Kidney epithelial cell (primary cell): Measurements from ENCODE around the gene ASIC3. TPM values are rescaled to one million over a fixed set of nuclear protein-coding genes. Genes with fewer than 3 reads are reported as not detected.
A peak's percentile ranks its signal among the peaks of the same experiment; 100 is the strongest.

ENCODE experiments used
- DNase-seq: peaks from one replicate; pipeline ENCODE4 v3.0.0-alpha.2; 2010; ENCODE audit warnings: low read depth
- H3K27me3 ChIP-seq: 2 replicates; pipeline ENCODE4 v1.6.0; 2011; ENCODE audit warnings: low read length; ENCODE audit not compliant: control insufficient read depth, insufficient read depth
- H3K36me3 ChIP-seq: 2 replicates; pipeline ENCODE4 v1.5.1; 2011; ENCODE audit warnings: low read length; ENCODE audit not compliant: control insufficient read depth, insufficient read depth
- H3K4me3 ChIP-seq: 2 replicates; pipeline ENCODE4 v1.5.1; 2011; ENCODE audit warnings: low read depth, mild to moderate bottlenecking, control low read depth, low read length
- CTCF ChIP-seq: IDR thresholded peaks from 2 replicates; pipeline ENCODE4 v1.5.1; 2011; ENCODE audit warnings: mild to moderate bottlenecking, moderate library complexity, low read length, control low read depth, inconsistent platforms; ENCODE audit not compliant: insufficient read depth, poor library complexity, severe bottlenecking
- total RNA-seq: library from RNA; depleted of rRNA; stranded (reverse); fragments of >200 nt; gene quantifications from 2 replicates; pipeline ENCODE4 v1.2.3, GENCODE V29; 2015

ASIC3 gene
- total RNA-seq, 1 donor from 2014 or later, result 0.04 TPM

GRCh38 chr7:151053751-151054150 is 5.4 kb downstream of the ASIC3 start:
- no peaks in the 10 kb centered on the region for H3K36me3 ChIP-seq
- DNase-seq, result no peak
- no peak for TF ChIP-seq CTCF
- H3K4me3 ChIP-seq, result no peak overlapping the region
- H3K27me3 ChIP-seq, result peaks cover 24% of the 10 kb centered on the region

- DNase-seq, result no peak
- Histone ChIP-seq H3K4me3 (no peak overlapping the region), H3K27me3 (peaks cover under 1% of the 10 kb centered on the region), H3K36me3 (no peaks in the 10 kb centered on the region)
- TF ChIP-seq CTCF, result no peak
Measured at GRCh38 chr7:151056283-151056665, 7.9 kb downstream of the ASIC3 start.

- peak; percentile 26 for TF ChIP-seq CTCF
- no peaks in the 10 kb centered on the region for H3K36me3 ChIP-seq
- H3K27me3 ChIP-seq, result no peaks in the 10 kb centered on the region
- no peak for DNase-seq
- peak overlapping the region; percentile 71 for H3K4me3 ChIP-seq
Measured at GRCh38 chr7:151056666-151057505, 8.6 kb downstream of the ASIC3 start.

GRCh38 chr7:151057506-151057988 is 9.2 kb downstream of the ASIC3 start, which contains the start of gene CDK5:
Gene CDK5, minus strand, starts transcription at chr7:151057897. Its CDS starts 49 bp downstream, at chr7:151057848.
- no peak for TF ChIP-seq CTCF
- no peak for DNase-seq
- Histone ChIP-seq H3K27me3 (no peaks in the 10 kb centered on the region), H3K36me3 (no peaks in the 10 kb centered on the region), H3K4me3 (peak within 1 kb of the TSS; percentile 71)

GRCh38 chr7:151057989-151058780 is 9.9 kb downstream of the ASIC3 start:
- Histone ChIP-seq H3K4me3 (peak overlapping the region; percentile 26), H3K36me3 (no peaks in the 10 kb centered on the region), H3K27me3 (no peaks in the 10 kb centered on the region)
- peak; percentile 99 for DNase-seq
- no peak for TF ChIP-seq CTCF
